Skin epidermis (tissue), 12 donors: ENCODE measurements around the gene FNDC8.
"Not testable (repeated sequence)": the region's sequence is repeated elsewhere in the genome, so short reads cannot be mapped to it uniquely, and the experiment has no call there.

Experiments
- H3K27ac ChIP-seq, 21 experiments: fragments of 200-600 bp; sonication (generic) in 11 of 21; one replicate each; pipeline ENCODE4 v1.5.0; 2020; ENCODE audit warnings: mild to moderate bottlenecking in 3 of 21, inconsistent platforms in 2 of 21, moderate library complexity in 2 of 21
- H3K4me3 ChIP-seq, 7 experiments: fragments of 200-600 bp; sonication (generic) in 2 of 7; one replicate each; pipeline ENCODE4 v1.5.0; 2020; ENCODE audit warnings: inconsistent platforms in 2 of 7, mild to moderate bottlenecking in 2 of 7, moderate library complexity in 1 of 7

Gene FNDC8

GRCh38 chr17:35132816-35133550, 11.6 kb downstream of the FNDC8 start:
- Histone ChIP-seq H3K27ac (no peak overlapping the region), H3K4me3 (no peak overlapping the region)

GRCh38 chr17:35135322-35135721, 13.9 kb downstream of the FNDC8 start:
- H3K27ac ChIP-seq: no peak overlapping the region
- H3K4me3 ChIP-seq: no peak overlapping the region

GRCh38 chr17:35138218-35138617, 16.8 kb downstream of the FNDC8 start:
- no peak overlapping the region for H3K27ac ChIP-seq
- no peak overlapping the region for H3K4me3 ChIP-seq

GRCh38 chr17:35141681-35142466, 20.5 kb downstream of the FNDC8 start, which contains the start of gene NLE1:
TSS of gene NLE1 (minus strand) at chr17:35142303. CDS start at chr17:35142275, 28 bp downstream.
- Histone ChIP-seq H3K27ac (peak within 1 kb of the TSS in 17 of 21 experiments; percentile 11 to 83 (median 65)), H3K4me3 (peak within 1 kb of the TSS; percentile 55 to 99 (median 84))

- peak overlapping the region in 5 of 7 experiments; percentile 75 to 99 (median 96) for H3K4me3 ChIP-seq
- H3K27ac ChIP-seq: peak overlapping the region in 4 of 21 experiments; percentile 23 to 79 (median 62)
Observed at GRCh38 chr17:35142467-35142796, 21.0 kb downstream of the FNDC8 start.

DNA sequence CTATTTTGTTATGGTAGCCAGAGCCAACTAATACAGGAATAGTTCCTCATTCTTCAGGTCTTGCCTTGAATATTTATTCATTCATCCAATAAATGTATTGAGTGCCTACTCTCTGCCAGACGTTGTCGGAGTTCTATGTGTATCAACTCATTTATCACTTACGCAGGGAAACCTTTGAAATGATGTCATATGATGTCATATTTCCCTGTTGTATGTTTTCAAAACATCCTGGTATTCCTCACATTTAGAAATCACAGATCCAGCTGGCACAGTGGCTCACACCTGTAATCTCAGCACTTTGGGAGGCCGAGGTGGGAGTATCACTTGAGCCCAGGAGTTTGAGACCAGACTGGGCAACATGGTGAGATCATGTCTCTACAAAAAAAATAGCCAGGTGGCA, 23.4 kb downstream of the FNDC8 start:
- Histone ChIP-seq H3K27ac (no peak overlapping the region), H3K4me3 (no peak overlapping the region)

GRCh38 chr17:35146214-35146833, 24.9 kb downstream of the FNDC8 start:
- H3K27ac ChIP-seq: no peak overlapping the region
- no peak overlapping the region for H3K4me3 ChIP-seq

DNA sequence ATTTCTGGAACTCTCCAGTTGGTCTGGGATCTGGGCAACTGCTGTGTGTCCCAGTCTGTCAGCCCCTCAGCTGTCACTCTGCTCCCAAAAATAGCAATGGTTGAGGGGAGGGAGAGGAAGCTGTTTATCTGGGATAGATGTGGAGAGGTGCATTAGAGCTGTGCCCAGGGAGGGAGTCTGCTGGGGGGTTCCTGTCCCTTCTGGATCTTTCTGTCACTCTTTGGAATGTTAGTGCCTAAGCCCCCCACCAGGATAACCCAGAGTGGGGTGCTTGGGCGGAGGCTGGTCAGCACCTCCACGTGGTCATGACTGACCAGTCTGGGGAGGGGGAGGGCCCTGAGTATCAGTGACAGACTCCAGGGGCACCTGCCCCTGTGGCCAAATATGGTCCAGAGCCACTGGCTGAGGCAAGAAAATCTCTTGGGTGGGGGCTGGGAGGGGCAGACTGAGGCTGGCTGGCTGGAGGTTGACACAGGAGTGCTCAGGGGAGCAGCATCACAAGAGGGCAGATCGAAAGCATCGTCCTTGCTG, 26.0 kb downstream of the FNDC8 start, which contains the start of gene UNC45B:
Gene UNC45B, plus strand, starts transcription at position 443 of the 531 bp plus-strand sequence. CDS start 447 bp downstream, outside the sequence.
- no peak within 1 kb of the TSS for H3K4me3 ChIP-seq
- peak within 1 kb of the TSS in 1 of 21 experiments; percentile 4 for H3K27ac ChIP-seq

DNA sequence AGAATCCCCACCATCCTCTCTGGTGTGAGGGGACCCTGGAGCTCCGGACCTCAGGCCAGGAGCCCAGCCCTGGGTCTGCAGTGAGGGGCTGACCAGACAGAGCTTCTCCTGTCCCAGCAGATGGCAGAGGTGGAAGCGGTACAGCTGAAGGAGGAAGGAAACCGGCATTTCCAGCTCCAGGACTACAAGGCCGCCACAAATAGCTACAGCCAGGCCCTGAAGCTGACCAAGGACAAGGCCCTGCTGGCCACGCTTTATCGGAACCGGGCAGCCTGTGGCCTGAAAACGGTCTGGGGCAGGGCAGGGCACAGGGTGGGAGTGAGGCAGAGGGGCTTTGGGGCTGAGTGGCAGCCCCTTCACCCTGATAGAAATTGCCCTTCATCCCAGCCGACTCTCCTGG, 26.7 kb downstream of the FNDC8 start:
- no peak overlapping the region for H3K4me3 ChIP-seq
- H3K27ac ChIP-seq: peak overlapping the region in 1 of 21 experiments; percentile 4

- Histone ChIP-seq H3K27ac (no peak overlapping the region), H3K4me3 (no peak overlapping the region)
Observed at GRCh38 chr17:35149941-35150340, 28.5 kb downstream of the FNDC8 start.

DNA sequence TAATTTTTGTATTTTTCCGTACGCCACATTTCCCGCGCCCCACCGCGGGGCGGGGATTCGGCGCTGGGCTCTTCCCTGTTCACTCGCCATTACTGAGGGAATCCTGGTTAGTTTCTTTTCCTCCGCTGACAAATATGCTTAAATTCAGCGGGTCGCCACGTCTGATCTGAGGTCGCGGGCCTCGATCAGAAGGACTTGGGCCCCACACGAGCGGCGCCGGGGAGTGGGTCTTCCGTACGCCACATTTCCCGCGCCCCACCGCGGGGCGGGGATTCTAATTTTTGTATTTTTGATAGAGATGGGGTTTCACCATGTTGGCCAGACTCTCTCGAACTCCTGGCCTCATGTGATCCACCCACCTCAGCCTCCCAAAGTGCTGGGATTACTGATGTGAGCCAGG, 29.7 kb downstream of the FNDC8 start:
- H3K27ac ChIP-seq, H3K4me3 ChIP-seq: not testable (repeated sequence)

GRCh38 chr17:35152421-35153140, 31.2 kb downstream of the FNDC8 start:
- Histone ChIP-seq H3K4me3 (no peak overlapping the region), H3K27ac (no peak overlapping the region)

GRCh38 chr17:35154196-35155165, 33.1 kb downstream of the FNDC8 start:
- no peak overlapping the region for H3K27ac ChIP-seq
- H3K4me3 ChIP-seq: no peak overlapping the region

DNA sequence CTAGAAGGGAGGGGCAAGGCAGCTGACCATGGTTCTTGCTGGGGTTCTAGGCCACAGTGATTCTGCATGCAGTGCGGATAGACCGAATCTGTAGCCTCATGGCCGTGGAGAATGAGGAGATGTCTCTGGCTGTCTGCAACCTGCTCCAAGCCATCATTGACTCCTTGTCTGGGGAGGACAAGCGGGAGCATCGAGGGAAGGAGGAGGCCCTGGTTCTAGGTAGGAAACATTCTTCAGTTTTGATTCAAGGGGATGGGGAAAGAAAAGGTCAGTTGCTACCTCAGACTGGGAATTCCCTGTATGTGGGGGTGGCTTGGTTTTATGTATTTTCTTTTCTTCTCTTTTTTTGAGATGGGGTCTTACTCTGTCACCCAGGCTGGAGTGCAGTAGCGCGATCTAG, 33.8 kb downstream of the FNDC8 start:
- Histone ChIP-seq H3K4me3 (no peak overlapping the region), H3K27ac (no peak overlapping the region)

DNA sequence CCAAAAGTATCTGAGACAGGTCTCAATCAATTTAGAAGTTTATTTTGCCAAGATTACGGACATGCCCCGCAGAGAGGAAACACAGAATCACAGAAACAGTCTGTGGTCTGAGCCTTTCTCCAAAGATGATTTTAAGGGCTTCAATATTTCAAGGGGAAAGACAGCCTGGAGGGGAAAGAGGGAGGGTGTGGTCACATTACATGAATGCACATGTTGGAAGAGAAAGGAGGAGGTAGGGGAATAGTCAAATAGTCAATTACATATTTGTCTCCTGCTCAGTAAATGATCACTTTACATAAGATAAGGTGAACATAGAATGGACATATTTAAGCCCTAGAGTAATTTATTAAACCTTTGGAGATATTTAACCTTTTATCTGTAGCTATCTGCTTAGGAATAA, 38.5 kb downstream of the FNDC8 start:
- peak overlapping the region in 2 of 21 experiments; percentile 50 to 85 for H3K27ac ChIP-seq
- H3K4me3 ChIP-seq: no peak overlapping the region

DNA sequence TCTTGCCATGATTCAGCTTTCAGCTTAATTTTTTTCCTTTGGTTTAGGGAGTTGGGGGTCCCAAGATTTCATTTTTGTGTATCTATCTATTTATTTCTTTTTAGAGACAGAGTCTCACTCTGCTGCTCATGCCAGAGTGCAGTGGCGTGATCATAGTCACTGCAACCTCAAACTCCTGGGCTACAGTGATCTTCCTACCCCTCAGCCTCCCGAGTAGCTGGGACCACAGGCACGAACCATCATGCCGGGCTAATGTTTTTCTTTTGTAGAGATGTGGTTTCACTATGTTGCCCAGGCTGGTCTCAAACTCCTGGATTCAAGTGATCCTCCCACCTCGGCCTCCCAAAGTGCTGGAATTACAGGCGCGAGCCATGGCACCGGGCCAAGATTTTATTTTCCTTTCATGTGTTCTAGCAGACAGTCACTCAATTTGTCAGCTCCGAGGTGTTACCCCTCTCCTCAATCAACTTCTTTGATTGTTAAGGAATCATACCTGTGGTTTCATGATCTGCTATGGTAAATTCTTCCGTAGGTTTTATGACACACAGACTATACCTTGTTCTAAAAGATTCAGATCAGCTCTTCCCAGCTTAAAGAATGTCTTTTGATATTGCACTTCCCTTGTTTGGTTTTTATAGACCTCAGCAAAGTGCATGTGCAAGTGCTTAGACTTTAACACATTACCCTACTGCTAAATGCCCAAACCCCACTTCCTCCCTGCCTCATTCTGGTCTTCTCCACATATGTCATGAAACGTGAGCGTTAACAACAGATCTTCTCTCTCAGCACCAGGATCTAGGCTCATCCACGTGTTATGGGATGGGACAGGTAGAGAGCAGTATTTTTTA, 39.2 kb downstream of the FNDC8 start:
- Histone ChIP-seq H3K4me3 (no peak overlapping the region), H3K27ac (peak overlapping the region in 5 of 21 experiments; percentile 50 to 85 (median 70))

- H3K27ac ChIP-seq: peak overlapping the region in 7 of 21 experiments; percentile 38 to 85 (median 50)
- no peak overlapping the region for H3K4me3 ChIP-seq
Observed at GRCh38 chr17:35161281-35161761, 39.9 kb downstream of the FNDC8 start.
